ENCODE data around the gene TMEM132A. TPM values are rescaled to one million over a fixed set of nuclear protein-coding genes. Genes with fewer than 3 reads are reported as not detected.

TMEM132A gene
- polyA plus RNA-seq, 1 of the 3 experiments (the other 2 are of a cell fraction): 66.9 TPM

GRCh38 chr11:60880643-60881282, 43.5 kb upstream of the TMEM132A start:
- POLR2A ChIA-PET: no interaction called here
- Histone ChIP-seq H3K9me3 (no peaks in the 10 kb centered on the region), H3K4me2 (no peak overlapping the region), H4K20me1 (ENCODE audit: insufficient read depth) (no peaks in the 10 kb centered on the region), H3K36me3 (replicated peaks in 1 of 2; ENCODE audit: control insufficient read depth in 1 of 2, insufficient read depth in 2 of 2, low read length in 1 of 2) (peaks cover 0 to 20% of the 10 kb centered on the region in 2 experiments), H3K27ac (ENCODE audit: low read depth in 2 of 2, low read length in 1 of 2) (no peak overlapping the region), H3K4me1 (ENCODE audit: control insufficient read depth in 1 of 2, insufficient read depth in 2 of 2, low read depth in 1 of 2, low read length in 1 of 2) (no peaks in the 10 kb centered on the region), H3K9me2 (no peaks in the 10 kb centered on the region), H3K9ac (no peak overlapping the region), H3F3A (replicated peaks; ENCODE audit: insufficient read depth) (no peaks in the 10 kb centered on the region), H3K4me3 (ENCODE audit: low read depth in 2 of 2, low read length in 1 of 2) (no peak overlapping the region), H3K79me2 (ENCODE audit: insufficient read depth) (no peaks in the 10 kb centered on the region), H3K27me3 (ENCODE audit: insufficient read depth) (no peaks in the 10 kb centered on the region), H2AFZ (ENCODE audit: low read depth) (no peak overlapping the region)
- no peak for DNase-seq
- TF ChIP-seq PBX3 (IDR thresholded peaks at IDR 0.05) (no peak), MEF2A (IDR thresholded peaks at IDR 0.05; ENCODE audit: borderline replicate concordance, low read depth) (no peak), NRF1 (IDR thresholded peaks at IDR 0.05; ENCODE audit: low read depth, low read length) (no peak), RCOR1 (IDR thresholded peaks at IDR 0.05; ENCODE audit: low read length) (no peak), TEAD4 (IDR thresholded peaks at IDR 0.05; ENCODE audit: borderline replicate concordance, insufficient read depth) (no peak), SIN3A (IDR thresholded peaks at IDR 0.05; ENCODE audit: borderline replicate concordance, low read depth, low read length) (no peak), ZBTB33 (IDR thresholded peaks at IDR 0.05; ENCODE audit: borderline replicate concordance, low read depth) (no peak), CTCF (IDR thresholded peaks at IDR 0.05) (no peak), ELF1 (IDR thresholded peaks at IDR 0.05) (no peak), SMC3 (IDR thresholded peaks at IDR 0.05; ENCODE audit: low read depth, low read length) (no peak), RFX5 (IDR thresholded peaks at IDR 0.05; ENCODE audit: low read length) (no peak), POLR2AphosphoS5 (IDR thresholded peaks at IDR 0.05; ENCODE audit: low read depth, low read length) (no peak), USF2 (IDR thresholded peaks at IDR 0.05; ENCODE audit: borderline replicate concordance, low read depth, low read length) (no peak)
- 94% methylated on average over 8 of the region's 8 CpGs for WGBS (ENCODE audit: low lambda C conversion rate)
- CTCF ChIA-PET: interaction anchor here (1.8 kb wide), 1 partner anchor 49 kb away, joined by 15 read pairs; no protein-coding TSS in a partner anchor
